ENCODE results near the gene BTG4.

DNA sequence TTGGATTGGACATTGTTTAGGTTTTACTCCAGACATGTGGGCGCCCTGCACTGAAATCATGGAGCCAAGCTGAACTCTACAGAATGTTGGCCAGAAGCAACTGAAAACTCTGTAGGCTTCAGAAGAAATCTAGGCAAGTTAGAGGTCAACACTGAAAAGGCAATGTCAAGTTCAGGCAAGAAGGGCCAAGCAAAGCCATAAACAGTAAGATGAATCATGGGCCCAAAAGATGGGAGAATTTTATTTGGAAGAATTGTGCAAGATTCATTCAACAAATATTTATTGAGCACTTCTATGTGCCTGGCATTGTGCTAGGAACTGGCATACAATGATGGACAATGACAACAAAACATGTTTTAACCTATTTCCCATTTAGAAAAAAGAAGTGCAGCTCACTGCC lies 13.3 kb upstream of the BTG4 start:
- TF ChIP-seq, protein P1, sequence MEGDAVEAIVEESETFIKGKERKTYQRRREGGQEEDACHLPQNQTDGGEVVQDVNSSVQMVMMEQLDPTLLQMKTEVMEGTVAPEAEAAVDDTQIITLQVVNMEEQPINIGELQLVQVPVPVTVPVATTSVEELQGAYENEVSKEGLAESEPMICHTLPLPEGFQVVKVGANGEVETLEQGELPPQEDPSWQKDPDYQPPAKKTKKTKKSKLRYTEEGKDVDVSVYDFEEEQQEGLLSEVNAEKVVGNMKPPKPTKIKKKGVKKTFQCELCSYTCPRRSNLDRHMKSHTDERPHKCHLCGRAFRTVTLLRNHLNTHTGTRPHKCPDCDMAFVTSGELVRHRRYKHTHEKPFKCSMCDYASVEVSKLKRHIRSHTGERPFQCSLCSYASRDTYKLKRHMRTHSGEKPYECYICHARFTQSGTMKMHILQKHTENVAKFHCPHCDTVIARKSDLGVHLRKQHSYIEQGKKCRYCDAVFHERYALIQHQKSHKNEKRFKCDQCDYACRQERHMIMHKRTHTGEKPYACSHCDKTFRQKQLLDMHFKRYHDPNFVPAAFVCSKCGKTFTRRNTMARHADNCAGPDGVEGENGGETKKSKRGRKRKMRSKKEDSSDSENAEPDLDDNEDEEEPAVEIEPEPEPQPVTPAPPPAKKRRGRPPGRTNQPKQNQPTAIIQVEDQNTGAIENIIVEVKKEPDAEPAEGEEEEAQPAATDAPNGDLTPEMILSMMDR (IDR thresholded peaks at IDR 0.05 in 2 of 3, conservative IDR thresholded peaks at IDR 0.05 in 1 of 3; ENCODE audit: borderline replicate concordance in 1 of 3, insufficient read depth in 1 of 3, low read depth in 2 of 3, low read length in 2 of 3) = no peak
- no peak for TF ChIP-seq YY1 (IDR thresholded peaks at IDR 0.05; ENCODE audit: extremely low read depth, insufficient replicate concordance, low read depth, low read length)
- TF ChIP-seq EZH2 (IDR thresholded peaks at IDR 0.05) = no peak
- TF ChIP-seq, protein P2, sequence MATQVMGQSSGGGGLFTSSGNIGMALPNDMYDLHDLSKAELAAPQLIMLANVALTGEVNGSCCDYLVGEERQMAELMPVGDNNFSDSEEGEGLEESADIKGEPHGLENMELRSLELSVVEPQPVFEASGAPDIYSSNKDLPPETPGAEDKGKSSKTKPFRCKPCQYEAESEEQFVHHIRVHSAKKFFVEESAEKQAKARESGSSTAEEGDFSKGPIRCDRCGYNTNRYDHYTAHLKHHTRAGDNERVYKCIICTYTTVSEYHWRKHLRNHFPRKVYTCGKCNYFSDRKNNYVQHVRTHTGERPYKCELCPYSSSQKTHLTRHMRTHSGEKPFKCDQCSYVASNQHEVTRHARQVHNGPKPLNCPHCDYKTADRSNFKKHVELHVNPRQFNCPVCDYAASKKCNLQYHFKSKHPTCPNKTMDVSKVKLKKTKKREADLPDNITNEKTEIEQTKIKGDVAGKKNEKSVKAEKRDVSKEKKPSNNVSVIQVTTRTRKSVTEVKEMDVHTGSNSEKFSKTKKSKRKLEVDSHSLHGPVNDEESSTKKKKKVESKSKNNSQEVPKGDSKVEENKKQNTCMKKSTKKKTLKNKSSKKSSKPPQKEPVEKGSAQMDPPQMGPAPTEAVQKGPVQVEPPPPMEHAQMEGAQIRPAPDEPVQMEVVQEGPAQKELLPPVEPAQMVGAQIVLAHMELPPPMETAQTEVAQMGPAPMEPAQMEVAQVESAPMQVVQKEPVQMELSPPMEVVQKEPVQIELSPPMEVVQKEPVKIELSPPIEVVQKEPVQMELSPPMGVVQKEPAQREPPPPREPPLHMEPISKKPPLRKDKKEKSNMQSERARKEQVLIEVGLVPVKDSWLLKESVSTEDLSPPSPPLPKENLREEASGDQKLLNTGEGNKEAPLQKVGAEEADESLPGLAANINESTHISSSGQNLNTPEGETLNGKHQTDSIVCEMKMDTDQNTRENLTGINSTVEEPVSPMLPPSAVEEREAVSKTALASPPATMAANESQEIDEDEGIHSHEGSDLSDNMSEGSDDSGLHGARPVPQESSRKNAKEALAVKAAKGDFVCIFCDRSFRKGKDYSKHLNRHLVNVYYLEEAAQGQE (IDR thresholded peaks at IDR 0.05; ENCODE audit: low read depth) = no peak
- TF ChIP-seq POLR2A (IDR thresholded peaks at IDR 0.05; ENCODE audit: borderline replicate concordance, extremely low read depth, insufficient read depth, insufficient read length) = no peak
- TF ChIP-seq EZH2phosphoT487 (IDR thresholded peaks at IDR 0.05; ENCODE audit: borderline replicate concordance) = no peak
- no peak for TF ChIP-seq SIN3A (IDR thresholded peaks at IDR 0.05; ENCODE audit: low read depth)
- no peak for TF ChIP-seq SP1 (IDR thresholded peaks at IDR 0.05; ENCODE audit: low read depth)

Data from HCT116 (cell line).